Effector memory CD4-positive, alpha-beta T cell (primary cell): ENCODE data around the gene PDIA6.
A peak's percentile ranks its signal among the peaks of the same experiment; 100 is the strongest.

Experiments
- DNase-seq, 3 donors: peaks; one replicate each; pipeline ENCODE4 v3.0.0-alpha.2; 2020
- H3K27ac ChIP-seq: 2 replicates; pipeline ENCODE4 v1.7.0; 2013; ENCODE audit warnings: mild to moderate bottlenecking, low read length, moderate library complexity; ENCODE audit not compliant: insufficient read depth, poor library complexity, severe bottlenecking
- H3K27me3 ChIP-seq: replicated peaks from 2 replicates; pipeline ENCODE4 v1.7.0; 2013; ENCODE audit warnings: mild to moderate bottlenecking, low read length; ENCODE audit not compliant: insufficient read depth, control insufficient read depth, poor library complexity, severe bottlenecking
- H3K36me3 ChIP-seq: 2 replicates; pipeline ENCODE4 v1.7.0; 2013; ENCODE audit warnings: mild to moderate bottlenecking, low read length, moderate library complexity; ENCODE audit not compliant: control insufficient read depth, insufficient read depth
- H3K4me1 ChIP-seq: 2 replicates; pipeline ENCODE4 v1.7.0; 2013; ENCODE audit warnings: low read length, mild to moderate bottlenecking; ENCODE audit not compliant: control insufficient read depth, insufficient read depth, poor library complexity, severe bottlenecking
- H3K4me3 ChIP-seq: 2 replicates; pipeline ENCODE4 v1.7.0; 2013; ENCODE audit warnings: low read length, low read depth, mild to moderate bottlenecking; ENCODE audit not compliant: insufficient read depth, poor library complexity, severe bottlenecking
- H3K9me3 ChIP-seq: 2 replicates; pipeline ENCODE4 v1.7.0; 2013; ENCODE audit warnings: mild to moderate bottlenecking, low read length, moderate library complexity; ENCODE audit not compliant: control insufficient read depth

PDIA6 gene

DNA sequence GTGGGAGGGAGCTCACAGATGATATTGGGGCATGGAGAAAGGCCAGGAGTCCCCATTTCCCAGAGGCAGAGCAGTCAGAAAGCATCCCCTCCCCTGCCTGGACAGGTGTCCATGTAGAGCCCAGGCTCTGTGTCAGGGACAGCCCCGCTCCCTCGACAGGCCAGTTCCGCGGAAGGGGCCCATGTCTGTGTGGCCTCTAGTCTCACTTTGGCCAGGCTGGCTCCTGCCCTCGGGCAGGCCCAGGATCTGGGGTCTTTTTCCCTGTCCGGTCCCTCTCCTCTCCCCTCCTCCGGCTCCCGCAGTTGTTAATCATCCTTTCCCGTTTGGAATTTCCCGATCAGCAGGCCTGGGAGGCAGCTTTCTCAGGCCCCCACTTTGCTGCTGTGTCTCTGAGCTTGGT, 20.4 kb upstream of the PDIA6 start:
- Histone ChIP-seq H3K4me1 (no peaks in the 10 kb centered on the region), H3K9me3 (no peaks in the 10 kb centered on the region), H3K36me3 (no peaks in the 10 kb centered on the region), H3K27ac (no peak overlapping the region), H3K27me3 (no peaks in the 10 kb centered on the region), H3K4me3 (no peak overlapping the region)
- DNase-seq: no peak

DNA sequence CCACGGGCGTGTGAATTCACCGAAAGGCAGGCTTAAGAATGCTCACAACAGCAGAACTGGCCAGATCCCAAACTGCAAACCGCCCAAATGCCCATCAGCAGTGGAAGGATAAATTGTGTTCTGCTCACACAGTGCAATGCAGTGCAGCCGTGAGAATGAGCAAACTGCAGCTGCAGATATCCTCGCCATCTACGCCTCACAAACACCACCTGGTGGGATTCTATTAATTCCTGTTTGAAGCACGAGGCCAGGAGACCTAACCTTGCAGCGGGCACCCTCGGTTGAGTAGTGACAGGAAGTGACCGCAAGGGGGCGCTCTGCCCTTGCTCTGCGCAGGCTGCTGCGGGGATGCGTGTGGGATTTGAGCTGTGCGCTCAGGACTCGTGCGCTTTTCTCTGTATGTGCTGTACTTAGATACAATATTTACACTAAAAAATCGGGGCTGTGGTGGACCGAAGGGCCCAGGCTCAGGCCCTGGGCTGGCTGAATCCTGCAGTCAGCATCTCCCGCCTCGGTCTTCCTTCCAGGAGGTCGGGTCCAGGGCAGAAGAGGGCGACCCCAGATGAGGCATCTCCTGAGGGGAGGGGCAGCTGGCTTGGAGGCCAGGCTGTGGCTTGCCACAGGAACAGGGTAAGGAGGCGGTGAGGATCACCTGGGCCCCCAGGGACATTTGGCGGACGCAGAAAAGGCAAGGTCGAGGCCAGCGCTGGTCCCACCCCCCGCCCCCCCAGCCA, 19.8 kb upstream of the PDIA6 start:
- DNase-seq: peak; percentile 58 to 69 (median 64)
- H3K9me3 ChIP-seq: no peaks in the 10 kb centered on the region
- no peaks in the 10 kb centered on the region for H3K4me1 ChIP-seq
- no peak overlapping the region for H3K27ac ChIP-seq
- no peak overlapping the region for H3K4me3 ChIP-seq
- H3K36me3 ChIP-seq: no peaks in the 10 kb centered on the region
- H3K27me3 ChIP-seq: no peaks in the 10 kb centered on the region

DNA sequence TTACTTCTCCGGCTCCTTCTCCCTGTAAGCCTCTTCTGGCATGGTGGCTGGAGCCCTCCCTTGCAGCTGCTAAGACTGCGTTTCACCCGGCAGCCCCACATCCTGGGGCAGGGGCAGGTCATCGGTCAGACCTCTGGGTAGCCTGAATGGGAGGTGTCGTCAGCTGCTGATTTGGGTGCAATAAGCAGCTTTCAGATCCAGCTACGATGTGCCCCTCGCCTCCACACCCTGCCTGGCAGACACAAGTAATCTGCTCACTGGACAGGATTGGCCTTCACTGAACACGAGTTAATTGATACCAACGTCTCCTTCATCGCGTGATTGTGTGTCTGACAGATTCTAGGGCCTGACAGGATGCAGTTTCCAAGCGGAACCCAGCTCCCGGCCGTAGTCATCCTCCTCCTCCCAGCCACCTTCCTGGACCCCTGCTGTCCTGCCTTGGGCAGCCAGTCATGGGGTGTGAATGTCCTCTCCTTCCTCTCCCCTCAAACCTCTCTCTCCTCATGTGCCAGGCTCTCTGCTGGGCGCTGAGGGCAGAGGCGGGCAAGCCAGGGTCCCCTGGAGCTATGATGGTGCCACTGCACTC, 18.9 kb upstream of the PDIA6 start:
- no peak overlapping the region for H3K4me3 ChIP-seq
- H3K27ac ChIP-seq: no peak overlapping the region
- H3K9me3 ChIP-seq: no peaks in the 10 kb centered on the region
- no peak for DNase-seq
- H3K4me1 ChIP-seq: no peaks in the 10 kb centered on the region
- H3K27me3 ChIP-seq: no peaks in the 10 kb centered on the region
- H3K36me3 ChIP-seq: no peaks in the 10 kb centered on the region

DNA sequence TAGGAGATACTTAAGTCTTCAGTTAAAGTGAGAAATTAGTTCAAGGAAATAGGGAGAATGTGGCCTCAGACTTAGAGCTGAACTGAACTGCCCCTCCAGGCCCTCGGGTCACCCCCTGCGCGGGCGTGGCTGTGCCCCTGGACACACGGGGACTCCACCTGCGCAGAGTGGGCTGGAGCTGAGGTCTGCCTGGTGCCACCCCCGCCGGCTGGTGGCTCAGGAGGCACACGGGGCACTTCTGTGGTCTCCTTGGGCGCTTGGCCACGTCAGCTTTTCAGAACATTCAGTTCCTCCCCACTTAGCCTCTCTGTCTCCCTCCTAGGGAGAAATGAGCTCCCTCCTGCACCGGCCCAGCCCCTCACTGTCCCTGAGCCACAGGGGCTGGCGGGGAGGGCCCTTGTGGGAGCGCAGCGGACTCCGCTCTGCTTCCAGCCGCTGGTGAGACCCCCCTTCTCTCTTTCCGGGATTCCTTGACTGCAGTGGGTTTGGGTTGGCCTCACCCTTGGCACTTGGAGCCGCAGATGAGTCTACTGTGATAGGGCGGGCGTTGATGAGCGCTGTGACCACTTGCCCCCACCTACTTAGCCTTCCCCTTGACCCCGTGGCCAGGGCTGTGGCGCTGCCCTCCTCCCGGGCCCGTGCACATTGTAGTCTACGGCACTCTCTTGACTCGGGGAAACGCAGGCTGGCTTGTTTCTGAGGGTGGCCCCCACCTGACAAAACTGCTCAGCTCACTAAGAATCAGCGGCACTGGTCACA, 18.2 kb upstream of the PDIA6 start:
- no peak for DNase-seq
- no peak overlapping the region for H3K27ac ChIP-seq
- no peak overlapping the region for H3K4me3 ChIP-seq
- H3K9me3 ChIP-seq: no peaks in the 10 kb centered on the region
- H3K4me1 ChIP-seq: no peaks in the 10 kb centered on the region
- no peaks in the 10 kb centered on the region for H3K27me3 ChIP-seq
- H3K36me3 ChIP-seq: no peaks in the 10 kb centered on the region

DNA sequence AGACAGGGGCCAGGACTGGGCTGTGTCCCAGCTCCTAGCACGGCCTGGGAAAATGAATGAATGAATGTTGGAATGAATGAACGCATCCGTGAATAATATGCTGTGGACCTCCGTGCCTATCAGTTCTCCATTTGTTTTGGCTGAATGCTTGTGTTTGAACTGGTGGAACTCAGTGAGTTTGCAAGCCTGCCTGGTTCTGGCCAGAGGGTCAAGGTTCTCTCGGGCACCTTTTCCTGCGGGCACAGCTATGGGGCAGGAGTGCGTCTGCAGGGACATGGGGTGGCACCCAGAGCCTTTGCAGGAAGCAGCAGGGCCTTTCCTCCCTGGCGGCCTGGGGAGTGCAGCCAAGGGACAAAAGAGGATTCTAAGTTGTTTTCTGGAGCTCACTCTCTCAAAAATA, 17.6 kb upstream of the PDIA6 start:
- no peaks in the 10 kb centered on the region for H3K9me3 ChIP-seq
- DNase-seq: no peak
- no peaks in the 10 kb centered on the region for H3K36me3 ChIP-seq
- H3K27ac ChIP-seq: no peak overlapping the region
- no peaks in the 10 kb centered on the region for H3K4me1 ChIP-seq
- no peaks in the 10 kb centered on the region for H3K27me3 ChIP-seq
- no peak overlapping the region for H3K4me3 ChIP-seq

DNA sequence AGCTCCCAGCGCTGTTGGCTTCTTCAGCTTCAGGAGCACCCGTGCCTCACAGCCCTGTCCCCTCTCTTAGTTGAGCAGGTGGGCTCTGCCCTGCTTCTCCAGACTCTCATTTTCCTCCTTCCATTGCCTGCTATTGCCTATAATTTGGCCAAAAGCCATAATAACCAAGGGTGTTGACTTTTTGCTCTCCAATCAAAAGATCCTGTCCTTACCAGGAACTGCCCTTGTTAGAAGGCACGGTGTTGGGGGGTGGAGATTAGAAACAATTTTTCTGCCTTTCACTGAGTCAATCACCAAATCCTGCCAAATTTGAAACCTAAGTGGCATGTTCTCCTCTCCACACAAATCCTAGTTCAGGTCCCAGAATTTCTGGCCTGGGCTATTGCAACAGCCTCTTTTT, 16.7 kb upstream of the PDIA6 start:
- no peaks in the 10 kb centered on the region for H3K27me3 ChIP-seq
- no peak overlapping the region for H3K27ac ChIP-seq
- no peak overlapping the region for H3K4me3 ChIP-seq
- no peaks in the 10 kb centered on the region for H3K4me1 ChIP-seq
- H3K9me3 ChIP-seq: no peaks in the 10 kb centered on the region
- DNase-seq: no peak
- no peaks in the 10 kb centered on the region for H3K36me3 ChIP-seq

DNA sequence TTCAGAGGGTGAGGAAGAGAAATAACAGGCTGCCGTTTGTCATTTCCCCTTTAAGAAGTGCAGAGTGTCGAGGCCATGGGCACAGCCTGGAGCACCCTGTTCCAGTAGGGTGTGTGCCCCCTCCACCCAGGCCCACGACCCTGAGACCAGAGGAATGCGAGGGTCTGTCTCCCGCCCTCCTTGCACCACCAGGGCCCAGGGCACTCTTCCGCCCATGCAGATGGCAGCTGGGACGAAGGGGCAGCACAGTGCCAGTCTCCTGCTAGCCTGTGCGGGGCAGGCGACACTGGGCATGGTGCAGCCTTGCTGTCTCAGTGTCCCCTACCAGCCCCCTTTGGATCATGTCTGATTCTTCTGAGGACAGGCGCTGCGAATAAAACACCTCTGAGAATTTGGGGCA, 15.8 kb upstream of the PDIA6 start:
- H3K36me3 ChIP-seq: no peaks in the 10 kb centered on the region
- H3K4me3 ChIP-seq: no peak overlapping the region
- H3K9me3 ChIP-seq: no peaks in the 10 kb centered on the region
- DNase-seq: no peak
- H3K27ac ChIP-seq: no peak overlapping the region
- no peaks in the 10 kb centered on the region for H3K4me1 ChIP-seq
- no peaks in the 10 kb centered on the region for H3K27me3 ChIP-seq

DNA sequence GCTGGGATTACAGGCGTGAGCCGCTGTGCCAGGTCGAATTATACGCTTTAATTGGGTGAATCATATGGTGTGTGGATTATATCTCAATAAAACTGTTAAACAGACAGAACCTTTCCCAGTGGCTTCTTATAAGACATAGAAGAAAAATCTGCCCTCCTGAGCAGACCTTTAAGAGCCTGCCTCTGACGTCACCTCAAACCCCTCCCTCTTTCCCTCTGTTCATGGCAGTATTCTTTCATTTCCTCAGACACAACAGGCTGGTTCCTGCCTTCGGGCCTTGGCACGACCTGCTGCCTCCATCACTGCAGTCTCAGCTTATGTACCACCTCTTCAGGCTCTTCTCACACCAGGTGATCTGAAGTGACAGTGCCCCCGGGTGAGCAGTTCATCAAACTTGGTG, 14.0 kb upstream of the PDIA6 start:
- H3K4me1 ChIP-seq: no peaks in the 10 kb centered on the region

DNA sequence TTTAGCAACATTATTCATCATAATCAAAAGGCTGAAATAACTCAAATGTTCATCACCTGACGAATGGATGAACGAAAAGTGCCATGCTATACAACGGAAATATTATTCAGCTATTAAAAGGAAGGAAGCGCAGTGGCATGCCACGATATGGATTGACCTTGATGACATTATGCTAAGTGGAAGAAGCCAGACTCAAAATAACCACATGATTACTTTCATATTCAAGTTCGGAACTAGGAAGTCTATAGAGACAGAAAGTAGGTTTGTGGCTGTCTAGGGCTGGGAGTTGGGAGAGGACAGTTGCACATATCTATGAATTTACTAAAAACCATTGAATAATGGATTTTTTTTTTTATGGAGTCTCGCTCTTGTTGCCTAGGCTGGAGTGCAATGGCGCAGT, 13.4 kb upstream of the PDIA6 start:
- Histone ChIP-seq H3K27me3 (no peaks in the 10 kb centered on the region), H3K36me3 (no peaks in the 10 kb centered on the region), H3K9me3 (no peaks in the 10 kb centered on the region), H3K4me1 (no peaks in the 10 kb centered on the region), H3K4me3 (no peak overlapping the region), H3K27ac (no peak overlapping the region)
- no peak for DNase-seq

More for the DNA sequence above, 14.0 kb upstream of the PDIA6 start:
- Histone ChIP-seq H3K36me3 (no peaks in the 10 kb centered on the region), H3K4me3 (no peak overlapping the region), H3K9me3 (no peaks in the 10 kb centered on the region), H3K27me3 (no peaks in the 10 kb centered on the region), H3K27ac (no peak overlapping the region)
- DNase-seq: no peak

DNA sequence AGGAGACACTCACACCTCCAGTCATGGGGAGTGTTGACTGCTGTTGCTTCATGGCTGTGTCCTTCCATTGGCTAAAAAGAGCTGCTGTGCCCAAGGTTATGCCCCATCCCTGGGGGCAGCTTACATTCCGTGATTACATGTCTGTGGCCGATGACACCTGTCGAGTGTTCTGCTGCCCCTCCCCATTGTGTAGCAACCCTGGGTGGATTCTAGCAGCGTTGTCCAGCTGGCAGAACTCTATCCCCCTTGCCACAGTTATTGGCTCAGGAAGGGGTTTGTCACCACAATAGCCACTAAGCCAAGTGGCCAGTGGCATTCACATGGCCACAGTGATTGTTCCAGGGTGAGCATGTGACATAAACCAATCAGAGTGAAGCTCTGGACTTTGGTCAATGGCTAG, 11.6 kb upstream of the PDIA6 start:
- DNase-seq: no peak
- H3K9me3 ChIP-seq: no peaks in the 10 kb centered on the region
- no peaks in the 10 kb centered on the region for H3K36me3 ChIP-seq
- no peak overlapping the region for H3K27ac ChIP-seq
- H3K4me3 ChIP-seq: no peak overlapping the region
- H3K27me3 ChIP-seq: no peaks in the 10 kb centered on the region
- H3K4me1 ChIP-seq: no peaks in the 10 kb centered on the region
